Peyer's patch (tissue), 4 donors: ENCODE measurements around the gene SLC16A14. TPM values are rescaled to one million over a fixed set of nuclear protein-coding genes. Genes with fewer than 3 reads are reported as not detected.
"Not testable (repeated sequence)": the region's sequence is repeated elsewhere in the genome, so short reads cannot be mapped to it uniquely, and the experiment has no call there.

Experiments
- DNase-seq, 3 donors: peaks; one replicate each; pipeline ENCODE4 v3.0.0-alpha.2; 2017 to 2019
- H3K27ac ChIP-seq, 4 donors: fragments of 200-600 bp; sonication (generic); one replicate each; pipeline ENCODE4 v1.5.1; 2016 to 2019
- H3K27me3 ChIP-seq, 2 donors: fragments of 200-600 bp; sonication (generic); one replicate each; pipeline ENCODE4 v1.5.1; 2019
- H3K36me3 ChIP-seq, 3 donors: fragments of 200-600 bp; sonication (generic); one replicate each; pipeline ENCODE4 v1.5.1; 2016 to 2019
- H3K4me1 ChIP-seq, 4 donors: fragments of 200-600 bp; sonication (generic); one replicate each; pipeline ENCODE4 v1.5.1; 2016 to 2019
- H3K4me3 ChIP-seq, 4 donors: fragments of 200-600 bp; sonication (generic); 1 replicate in 3 of 4; 2 replicates in 1 of 4; pipeline ENCODE4 v1.5.1; 2016 to 2019; ENCODE audit warnings: mild to moderate bottlenecking in 1 of 4
- H3K9me3 ChIP-seq, 4 donors: fragments of 200-600 bp; sonication (generic); one replicate each; pipeline ENCODE4 v1.5.1; 2016 to 2019; ENCODE audit warnings: mild to moderate bottlenecking in 1 of 4
- CTCF ChIP-seq, 6 experiments: fragments of 450-650 bp in 4 of 6; fragments of 200-600 bp in 2 of 6; sonication (generic) in 1 of 6; IDR thresholded peaks; one replicate each; pipeline ENCODE4 v1.5.1; 2017 to 2019; ENCODE audit warnings: antibody characterized with exemption in 6 of 6, mild to moderate bottlenecking in 3 of 6, moderate library complexity in 1 of 6
- POLR2A ChIP-seq, 2 donors: fragments of 450-650 bp; IDR thresholded peaks; one replicate each; pipeline ENCODE4 v1.5.1; 2017; ENCODE audit warnings: antibody characterized with exemption in 2 of 2, mild to moderate bottlenecking in 2 of 2, moderate library complexity in 2 of 2
- total RNA-seq, 4 donors: library from RNA; depleted of rRNA; stranded (reverse); fragments of >200 nt; gene quantifications; one replicate each; pipeline ENCODE4 v1.1.0, GENCODE V29; 2016

The SLC16A14 gene
- total RNA-seq: 1 to 10 TPM in 1 of 4 donors, under 1 TPM in 2, not detected in 1; 0.47 to 3.3 (median 0.80) TPM

GRCh38 chr2:230068651-230069055 is at the start of gene SLC16A14:
Gene SLC16A14, minus strand, starts transcription at chr2:230068924. Its CDS starts 9,572 bp downstream, at chr2:230059352.
- peak; percentile 21 to 54 (median 53) for DNase-seq
- H3K27ac ChIP-seq: peak within 1 kb of the TSS; percentile 6 to 70 (median 44)
- no peaks in the 10 kb centered on the region for H3K36me3 ChIP-seq
- peaks cover 0 to 12% (median 2%) of the 10 kb centered on the region in 4 donors for H3K4me1 ChIP-seq
- no peaks in the 10 kb centered on the region for H3K27me3 ChIP-seq
- H3K9me3 ChIP-seq: no peaks in the 10 kb centered on the region
- TF ChIP-seq CTCF (IDR thresholded peaks at IDR 0.05): peak in 1 of 6 experiments; percentile 31
- no peak for TF ChIP-seq POLR2A (IDR thresholded peaks at IDR 0.05)
- H3K4me3 ChIP-seq: peak within 1 kb of the TSS; percentile 54 to 69 (median 64)

- no peak for DNase-seq
- no peaks in the 10 kb centered on the region for H3K27me3 ChIP-seq
- no peaks in the 10 kb centered on the region for H3K4me1 ChIP-seq
- no peak overlapping the region for H3K4me3 ChIP-seq
- no peak overlapping the region for H3K27ac ChIP-seq
- H3K9me3 ChIP-seq: no peaks in the 10 kb centered on the region
- no peaks in the 10 kb centered on the region for H3K36me3 ChIP-seq
- TF ChIP-seq CTCF (IDR thresholded peaks at IDR 0.05): no peak
- no peak for TF ChIP-seq POLR2A (IDR thresholded peaks at IDR 0.05)
These were observed 38.0 kb upstream of the SLC16A14 start for GRCh38 chr2:230106771-230107170.

- not testable (repeated sequence) for H3K27ac ChIP-seq, H3K36me3 ChIP-seq, H3K27me3 ChIP-seq, H3K9me3 ChIP-seq, DNase-seq, H3K4me3 ChIP-seq, H3K4me1 ChIP-seq
These were observed 33.2 kb upstream of the SLC16A14 start for GRCh38 chr2:230101967-230102366.

GRCh38 chr2:230097841-230098240 is 29.1 kb upstream of the SLC16A14 start:
- no peak for TF ChIP-seq POLR2A (IDR thresholded peaks at IDR 0.05)
- TF ChIP-seq CTCF (IDR thresholded peaks at IDR 0.05): no peak
- no peaks in the 10 kb centered on the region for H3K4me1 ChIP-seq
- no peaks in the 10 kb centered on the region for H3K36me3 ChIP-seq
- H3K9me3 ChIP-seq: no peaks in the 10 kb centered on the region
- no peak overlapping the region for H3K27ac ChIP-seq
- no peak overlapping the region for H3K4me3 ChIP-seq
- DNase-seq: no peak
- H3K27me3 ChIP-seq: no peaks in the 10 kb centered on the region

GRCh38 chr2:230097424-230097823 is 28.7 kb upstream of the SLC16A14 start:
- H3K36me3 ChIP-seq: no peaks in the 10 kb centered on the region
- TF ChIP-seq POLR2A (IDR thresholded peaks at IDR 0.05) (no peak), CTCF (IDR thresholded peaks at IDR 0.05) (no peak)
- no peaks in the 10 kb centered on the region for H3K4me1 ChIP-seq
- H3K9me3 ChIP-seq: no peaks in the 10 kb centered on the region
- H3K27ac ChIP-seq: no peak overlapping the region
- H3K27me3 ChIP-seq: no peaks in the 10 kb centered on the region
- DNase-seq: no peak
- H3K4me3 ChIP-seq: no peak overlapping the region

GRCh38 chr2:230090967-230091366 is 22.2 kb upstream of the SLC16A14 start:
- TF ChIP-seq POLR2A (IDR thresholded peaks at IDR 0.05) (no peak), CTCF (IDR thresholded peaks at IDR 0.05) (no peak)
- H3K4me1 ChIP-seq: no peaks in the 10 kb centered on the region
- no peak for DNase-seq
- no peaks in the 10 kb centered on the region for H3K27me3 ChIP-seq
- H3K9me3 ChIP-seq: no peaks in the 10 kb centered on the region
- H3K27ac ChIP-seq: no peak overlapping the region
- H3K36me3 ChIP-seq: no peaks in the 10 kb centered on the region
- H3K4me3 ChIP-seq: no peak overlapping the region
